ENCODE measurements around the gene ELK3.

- no peak for TF ChIP-seq CTCF (IDR thresholded peaks at IDR 0.05)
- TF ChIP-seq EP300 (IDR thresholded peaks at IDR 0.05): no peak
These were observed 4.4 kb upstream of the ELK3 start for GRCh38 chr12:96189781-96190180.
